ENCODE results near the gene TNFSF4. TPM values are rescaled to one million over a fixed set of nuclear protein-coding genes. Genes with fewer than 3 reads are reported as not detected.

Gene TNFSF4
- total and polyA plus RNA-seq, 2 of the 13 experiments (the other 11 are each of a cell fraction or from before 2014, with no cell fraction given) = 2.4 to 7.9 TPM

DNA sequence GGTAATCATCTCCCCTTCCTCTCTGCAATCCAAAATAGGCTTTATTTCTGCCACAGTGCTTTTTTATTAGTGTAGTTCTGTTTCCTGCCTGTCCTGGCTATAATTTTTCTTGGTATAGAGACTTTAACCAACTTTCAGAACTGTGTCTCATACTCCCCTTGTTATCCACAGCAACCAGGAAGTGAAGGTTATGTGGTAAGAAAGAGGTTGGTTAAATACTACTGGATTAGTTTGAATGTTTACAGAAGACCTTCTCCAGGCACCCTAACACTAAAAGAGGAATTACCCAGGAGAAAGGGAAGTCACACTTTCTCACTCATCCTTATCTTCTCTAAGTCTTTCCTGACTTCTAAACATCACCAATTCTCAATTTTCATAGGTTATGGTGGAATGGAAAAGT is 17.8 kb upstream of the TNFSF4 start (continued):
- TF ChIP-seq, protein P1, sequence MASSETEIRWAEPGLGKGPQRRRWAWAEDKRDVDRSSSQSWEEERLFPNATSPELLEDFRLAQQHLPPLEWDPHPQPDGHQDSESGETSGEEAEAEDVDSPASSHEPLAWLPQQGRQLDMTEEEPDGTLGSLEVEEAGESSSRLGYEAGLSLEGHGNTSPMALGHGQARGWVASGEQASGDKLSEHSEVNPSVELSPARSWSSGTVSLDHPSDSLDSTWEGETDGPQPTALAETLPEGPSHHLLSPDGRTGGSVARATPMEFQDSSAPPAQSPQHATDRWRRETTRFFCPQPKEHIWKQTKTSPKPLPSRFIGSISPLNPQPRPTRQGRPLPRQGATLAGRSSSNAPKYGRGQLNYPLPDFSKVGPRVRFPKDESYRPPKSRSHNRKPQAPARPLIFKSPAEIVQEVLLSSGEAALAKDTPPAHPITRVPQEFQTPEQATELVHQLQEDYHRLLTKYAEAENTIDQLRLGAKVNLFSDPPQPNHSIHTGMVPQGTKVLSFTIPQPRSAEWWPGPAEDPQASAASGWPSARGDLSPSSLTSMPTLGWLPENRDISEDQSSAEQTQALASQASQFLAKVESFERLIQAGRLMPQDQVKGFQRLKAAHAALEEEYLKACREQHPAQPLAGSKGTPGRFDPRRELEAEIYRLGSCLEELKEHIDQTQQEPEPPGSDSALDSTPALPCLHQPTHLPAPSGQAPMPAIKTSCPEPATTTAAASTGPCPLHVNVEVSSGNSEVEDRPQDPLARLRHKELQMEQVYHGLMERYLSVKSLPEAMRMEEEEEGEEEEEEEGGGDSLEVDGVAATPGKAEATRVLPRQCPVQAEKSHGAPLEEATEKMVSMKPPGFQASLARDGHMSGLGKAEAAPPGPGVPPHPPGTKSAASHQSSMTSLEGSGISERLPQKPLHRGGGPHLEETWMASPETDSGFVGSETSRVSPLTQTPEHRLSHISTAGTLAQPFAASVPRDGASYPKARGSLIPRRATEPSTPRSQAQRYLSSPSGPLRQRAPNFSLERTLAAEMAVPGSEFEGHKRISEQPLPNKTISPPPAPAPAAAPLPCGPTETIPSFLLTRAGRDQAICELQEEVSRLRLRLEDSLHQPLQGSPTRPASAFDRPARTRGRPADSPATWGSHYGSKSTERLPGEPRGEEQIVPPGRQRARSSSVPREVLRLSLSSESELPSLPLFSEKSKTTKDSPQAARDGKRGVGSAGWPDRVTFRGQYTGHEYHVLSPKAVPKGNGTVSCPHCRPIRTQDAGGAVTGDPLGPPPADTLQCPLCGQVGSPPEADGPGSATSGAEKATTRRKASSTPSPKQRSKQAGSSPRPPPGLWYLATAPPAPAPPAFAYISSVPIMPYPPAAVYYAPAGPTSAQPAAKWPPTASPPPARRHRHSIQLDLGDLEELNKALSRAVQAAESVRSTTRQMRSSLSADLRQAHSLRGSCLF (CRISPR knock-in tag; IDR thresholded peaks at IDR 0.05; ENCODE audit: borderline replicate concordance) = no peak
- TF ChIP-seq ONECUT2 (CRISPR knock-in tag; IDR thresholded peaks at IDR 0.05) = no peak

DNA sequence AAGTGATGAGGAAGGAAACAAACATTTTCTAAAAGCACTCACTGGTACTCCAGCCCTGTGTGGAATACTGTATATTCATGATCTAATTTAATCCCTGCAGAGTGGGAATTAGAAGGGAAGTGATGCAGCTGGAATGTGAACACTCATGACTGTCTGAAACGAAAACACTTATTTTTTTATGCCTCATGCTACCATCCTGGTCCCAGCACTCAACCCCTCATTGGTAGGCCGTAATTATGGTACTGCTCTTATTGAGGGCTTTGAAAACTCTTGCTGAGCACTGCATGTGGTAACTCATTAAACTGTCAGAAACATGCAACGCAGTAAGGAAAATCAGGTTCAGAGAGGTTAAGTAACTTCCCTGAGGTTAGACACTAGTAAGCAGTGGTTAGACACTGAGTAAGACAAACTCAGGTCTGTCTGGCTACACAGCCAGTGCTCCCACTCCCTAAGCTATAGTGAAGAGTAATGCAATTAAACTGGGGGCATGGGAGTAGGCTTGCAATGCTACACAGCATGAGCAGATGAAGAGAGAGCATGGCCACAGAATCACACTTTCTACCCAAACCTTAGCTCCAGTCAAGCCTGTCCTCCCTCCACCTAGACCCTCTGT is 17.3 kb upstream of the TNFSF4 start:
- 57% methylated on average over 3 of the region's 3 CpGs for WGBS (ENCODE audit: low lambda C conversion rate)
- TF ChIP-seq MTA1 (CRISPR knock-in tag; IDR thresholded peaks at IDR 0.05; ENCODE audit: borderline replicate concordance) (no peak), ZNF776 (CRISPR knock-in tag; IDR thresholded peaks at IDR 0.05) (no peak), MTA3 (CRISPR knock-in tag; IDR thresholded peaks at IDR 0.05) (no peak), GFI1 (CRISPR knock-in tag; IDR thresholded peaks at IDR 0.05; ENCODE audit: borderline replicate concordance) (no peak), ZFP36L2 (CRISPR knock-in tag; IDR thresholded peaks at IDR 0.05) (no peak), ZNF749 (CRISPR knock-in tag; IDR thresholded peaks at IDR 0.05; ENCODE audit: borderline replicate concordance) (no peak), ZNF24 (IDR thresholded peaks at IDR 0.05) (no peak), TCF7L2 (IDR thresholded peaks at IDR 0.05; ENCODE audit: low read depth, low read length) (no peak), ZNF10 (CRISPR knock-in tag; IDR thresholded peaks at IDR 0.05; ENCODE audit: borderline replicate concordance, low read depth) (no peak), ZNF720 (CRISPR knock-in tag; IDR thresholded peaks at IDR 0.05) (no peak)
- TF ChIP-seq, protein P2, sequence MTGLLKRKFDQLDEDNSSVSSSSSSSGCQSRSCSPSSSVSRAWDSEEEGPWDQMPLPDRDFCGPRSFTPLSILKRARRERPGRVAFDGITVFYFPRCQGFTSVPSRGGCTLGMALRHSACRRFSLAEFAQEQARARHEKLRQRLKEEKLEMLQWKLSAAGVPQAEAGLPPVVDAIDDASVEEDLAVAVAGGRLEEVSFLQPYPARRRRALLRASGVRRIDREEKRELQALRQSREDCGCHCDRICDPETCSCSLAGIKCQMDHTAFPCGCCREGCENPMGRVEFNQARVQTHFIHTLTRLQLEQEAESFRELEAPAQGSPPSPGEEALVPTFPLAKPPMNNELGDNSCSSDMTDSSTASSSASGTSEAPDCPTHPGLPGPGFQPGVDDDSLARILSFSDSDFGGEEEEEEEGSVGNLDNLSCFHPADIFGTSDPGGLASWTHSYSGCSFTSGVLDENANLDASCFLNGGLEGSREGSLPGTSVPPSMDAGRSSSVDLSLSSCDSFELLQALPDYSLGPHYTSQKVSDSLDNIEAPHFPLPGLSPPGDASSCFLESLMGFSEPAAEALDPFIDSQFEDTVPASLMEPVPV (CRISPR knock-in tag; IDR thresholded peaks at IDR 0.05) = no peak
- TF ChIP-seq, protein P3, sequence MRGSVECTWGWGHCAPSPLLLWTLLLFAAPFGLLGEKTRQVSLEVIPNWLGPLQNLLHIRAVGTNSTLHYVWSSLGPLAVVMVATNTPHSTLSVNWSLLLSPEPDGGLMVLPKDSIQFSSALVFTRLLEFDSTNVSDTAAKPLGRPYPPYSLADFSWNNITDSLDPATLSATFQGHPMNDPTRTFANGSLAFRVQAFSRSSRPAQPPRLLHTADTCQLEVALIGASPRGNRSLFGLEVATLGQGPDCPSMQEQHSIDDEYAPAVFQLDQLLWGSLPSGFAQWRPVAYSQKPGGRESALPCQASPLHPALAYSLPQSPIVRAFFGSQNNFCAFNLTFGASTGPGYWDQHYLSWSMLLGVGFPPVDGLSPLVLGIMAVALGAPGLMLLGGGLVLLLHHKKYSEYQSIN (CRISPR knock-in tag; IDR thresholded peaks at IDR 0.05; ENCODE audit: borderline replicate concordance) = no peak

More for the DNA sequence above, 17.3 kb upstream of the TNFSF4 start:
- H3K27me3 ChIP-seq (ENCODE audit: control insufficient read depth in 1 of 2, insufficient read depth in 2 of 2, low read length in 2 of 2) = no peaks in the 10 kb centered on the region
- ATAC-seq (no peak), FAIRE-seq (no peak), DNase-seq (ENCODE audit: low spot score) (no peak)
- intact Hi-C loops (cut with micrococcal nuclease; ENCODE audit: unreplicated experiment) = no loop called here
- ChIA-PET POLR2A (interaction anchor here (1.5 kb wide), 1 partner anchor 13 kb away, joined by 3 read pairs; no protein-coding TSS in a partner anchor), CTCF (ENCODE audit: low intra/inter-chr PET ratio, low total read pairs) (no interaction called here)
- H3K4me1 ChIP-seq (ENCODE audit: insufficient read depth, low read length) = peaks cover 4% of the 10 kb centered on the region
- BruUV-seq (replicated peaks) = no TSS peak
- in situ Hi-C loops (cut with HindIII; ENCODE audit: extremely low pct_ligation_motif_present, low pct_unique_long_range_greater_than_20kb) = no loop called here
- H3K9ac ChIP-seq (ENCODE audit: insufficient read depth, low read depth, low read length) = no peak overlapping the region
- H3K9me3 ChIP-seq (ENCODE audit: low read length) = no peaks in the 10 kb centered on the region
- no peaks in the 10 kb centered on the region for H3K36me3 ChIP-seq (replicated peaks in 1 of 2; ENCODE audit: control insufficient read depth in 1 of 2, insufficient read depth in 2 of 2, low read length in 2 of 2)
- H3K4me3 ChIP-seq (replicated peaks in 1 of 3; ENCODE audit: insufficient read depth in 1 of 3, low read depth in 2 of 3, low read length in 3 of 3) = no peak overlapping the region
- H3K79me2 ChIP-seq (ENCODE audit: insufficient read depth, low read length) = no peaks in the 10 kb centered on the region
- H2AFZ ChIP-seq (ENCODE audit: low read length) = no peak overlapping the region
- H3K4me2 ChIP-seq (ENCODE audit: low read depth, low read length) = no peak overlapping the region
- H3K27ac ChIP-seq (ENCODE audit: extremely low read length, insufficient read depth, low read length) = no peak overlapping the region
- no peaks in the 10 kb centered on the region for H4K20me1 ChIP-seq (ENCODE audit: insufficient read depth, low read length)

All from HepG2 (cell line).